Upper lobe of left lung (tissue), 4 donors: ENCODE data around the gene PATZ1.

Experiments
- CTCF ChIP-seq, 6 experiments: fragments of 450-650 bp in 4 of 6; fragments of 200-600 bp in 2 of 6; sonication (generic) in 2 of 6; IDR thresholded peaks; one replicate each; pipeline ENCODE4 v1.5.1; 2016 to 2019; ENCODE audit warnings: antibody characterized with exemption in 6 of 6
- POLR2A ChIP-seq, 4 donors: fragments of 450-650 bp; IDR thresholded peaks; one replicate each; pipeline ENCODE4 v1.5.1; 2016 to 2017; ENCODE audit warnings: antibody characterized with exemption in 4 of 4, mild to moderate bottlenecking in 2 of 4
- POLR2AphosphoS5 ChIP-seq, 2 donors: sonication (generic); formaldehyde crosslinking; IDR thresholded peaks; one replicate each; pipeline ENCODE4 v1.5.1; 2017; ENCODE audit warnings: antibody characterized with exemption in 2 of 2

GRCh38 chr22:31281733-31282132 lies 64.4 kb downstream of the PATZ1 start:
- TF ChIP-seq CTCF (IDR thresholded peaks at IDR 0.05) (no peak), POLR2A (IDR thresholded peaks at IDR 0.05) (no peak), POLR2AphosphoS5 (IDR thresholded peaks at IDR 0.05) (no peak)
